Activated CD4-positive, alpha-beta T cell treated with anti-CD3 and anti-CD28 coated beads, Interleukin-2, amount 50 U/mL, for 16 hours (primary cell): Measurements from ENCODE around the gene ADH4.
"Not testable (repeated sequence)": the region's sequence is repeated elsewhere in the genome, so short reads cannot be mapped to it uniquely, and the experiment has no call there.

Experiments
- DNase-seq: peaks from one replicate; pipeline ENCODE4 v3.0.0-alpha.2; 2020

The ADH4 gene

DNA sequence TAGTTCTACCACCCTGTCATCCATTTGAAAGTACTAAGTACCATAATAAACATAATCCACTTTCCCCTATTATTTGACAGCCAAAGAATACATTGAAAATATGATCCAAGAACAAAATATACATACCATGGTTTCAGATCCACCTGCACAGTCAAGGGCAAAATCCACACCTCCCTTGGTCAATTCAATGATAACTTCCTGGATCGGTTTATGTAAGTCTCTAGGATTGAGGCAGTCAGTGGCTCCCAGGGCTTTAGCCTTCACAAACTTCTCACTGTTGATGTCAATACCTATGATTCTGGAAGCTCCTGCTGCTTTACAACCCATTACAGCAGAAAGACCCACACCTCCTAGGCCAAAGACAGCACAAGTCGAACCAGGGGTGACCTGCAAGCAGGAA, 12.7 kb downstream of the ADH4 start:
- no peak for DNase-seq

DNA sequence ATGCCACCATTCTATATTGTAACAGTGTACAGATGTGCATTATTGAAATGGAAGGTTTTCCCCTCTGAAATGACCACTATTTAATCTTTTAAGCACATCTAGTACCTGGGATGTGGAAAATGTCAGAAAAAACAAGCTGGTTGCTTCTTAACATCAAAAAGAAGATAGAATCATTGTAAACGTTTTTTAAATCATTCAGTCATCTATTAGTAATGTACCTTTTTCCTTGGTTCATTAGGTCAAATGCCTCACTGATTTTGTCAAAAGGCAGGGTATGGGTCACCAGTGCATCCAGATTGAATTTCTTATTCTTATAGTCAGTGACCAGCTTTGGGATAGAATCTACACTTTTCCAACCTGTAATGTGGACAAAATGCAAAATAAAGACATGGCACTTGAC, 17.7 kb downstream of the ADH4 start:
- no peak for DNase-seq

DNA sequence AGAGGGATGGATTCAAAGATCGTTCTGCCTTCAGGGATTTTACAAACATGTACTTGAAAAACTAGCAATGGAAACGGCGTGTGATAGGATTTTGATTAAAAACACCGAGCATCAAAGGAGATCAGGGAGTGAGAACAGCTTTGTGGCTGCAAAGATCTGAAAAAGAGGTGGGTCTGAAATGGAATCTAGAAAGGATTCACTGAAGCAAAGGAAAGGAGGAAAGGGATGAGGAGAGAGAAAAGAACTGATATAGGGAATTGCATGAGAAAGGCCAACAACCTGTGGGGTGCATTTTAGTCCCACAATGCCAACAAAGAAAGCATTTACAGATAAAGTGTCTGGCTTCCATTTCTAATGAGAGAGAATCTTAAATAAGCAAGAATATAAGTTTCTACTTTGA, 23.1 kb downstream of the ADH4 start:
- no peak for DNase-seq

DNA sequence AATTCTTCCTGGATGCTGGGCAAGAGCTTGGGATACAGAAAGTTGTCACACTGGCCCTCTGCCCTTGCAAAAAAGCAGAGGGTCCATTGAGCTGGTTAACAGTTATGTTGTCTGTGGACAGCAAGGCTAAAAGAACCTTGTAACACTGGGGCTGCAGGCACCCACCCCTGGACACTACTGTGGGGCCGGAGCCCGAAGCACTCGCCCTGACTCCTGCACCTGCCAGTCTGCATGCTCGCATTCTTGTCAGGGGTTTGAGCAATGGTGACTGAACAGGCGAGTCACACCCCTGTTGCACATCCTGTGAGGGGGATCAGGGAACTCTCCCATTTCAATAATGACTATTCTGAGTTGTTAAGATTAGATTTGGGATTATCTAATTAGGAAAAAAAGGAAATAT, 23.6 kb downstream of the ADH4 start:
- DNase-seq = no peak

DNA sequence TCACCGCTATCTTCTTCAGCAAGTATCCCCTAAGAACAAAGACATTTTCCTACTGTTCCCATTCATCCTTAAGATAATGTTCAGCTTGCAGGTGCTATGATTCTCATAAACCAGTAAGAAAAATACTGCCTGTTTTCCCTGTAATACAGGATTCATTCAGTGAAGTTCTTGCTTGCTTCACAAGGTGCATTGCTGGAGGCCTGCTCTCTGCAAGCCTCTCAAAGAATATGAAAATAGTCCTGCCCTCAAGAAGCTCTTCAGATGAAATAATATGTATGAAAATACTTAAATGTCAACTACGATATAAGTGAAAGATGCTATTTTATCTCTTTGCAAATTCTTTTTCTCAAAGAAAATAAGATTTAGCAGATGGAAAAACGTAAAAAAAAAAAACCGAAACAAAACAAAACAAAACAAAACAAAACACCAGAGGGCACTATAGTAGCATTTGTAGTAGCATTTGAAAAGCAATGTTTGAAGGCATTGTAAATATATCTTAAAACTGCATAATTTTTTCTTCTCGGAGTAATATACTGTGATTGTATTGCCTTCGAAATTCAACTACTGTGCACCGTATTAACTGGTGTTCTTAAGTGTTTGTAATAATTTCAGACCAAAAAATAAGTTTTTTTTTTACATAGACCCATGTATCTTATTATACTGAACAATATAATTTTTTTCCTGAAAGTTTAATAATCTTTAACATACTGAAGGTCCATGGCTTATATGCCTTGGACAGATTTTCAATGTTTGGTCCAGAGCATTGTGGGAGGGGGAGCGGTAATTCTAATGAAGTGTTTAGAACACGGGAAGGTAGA, 26.0 kb downstream of the ADH4 start:
- DNase-seq = no peak

DNA sequence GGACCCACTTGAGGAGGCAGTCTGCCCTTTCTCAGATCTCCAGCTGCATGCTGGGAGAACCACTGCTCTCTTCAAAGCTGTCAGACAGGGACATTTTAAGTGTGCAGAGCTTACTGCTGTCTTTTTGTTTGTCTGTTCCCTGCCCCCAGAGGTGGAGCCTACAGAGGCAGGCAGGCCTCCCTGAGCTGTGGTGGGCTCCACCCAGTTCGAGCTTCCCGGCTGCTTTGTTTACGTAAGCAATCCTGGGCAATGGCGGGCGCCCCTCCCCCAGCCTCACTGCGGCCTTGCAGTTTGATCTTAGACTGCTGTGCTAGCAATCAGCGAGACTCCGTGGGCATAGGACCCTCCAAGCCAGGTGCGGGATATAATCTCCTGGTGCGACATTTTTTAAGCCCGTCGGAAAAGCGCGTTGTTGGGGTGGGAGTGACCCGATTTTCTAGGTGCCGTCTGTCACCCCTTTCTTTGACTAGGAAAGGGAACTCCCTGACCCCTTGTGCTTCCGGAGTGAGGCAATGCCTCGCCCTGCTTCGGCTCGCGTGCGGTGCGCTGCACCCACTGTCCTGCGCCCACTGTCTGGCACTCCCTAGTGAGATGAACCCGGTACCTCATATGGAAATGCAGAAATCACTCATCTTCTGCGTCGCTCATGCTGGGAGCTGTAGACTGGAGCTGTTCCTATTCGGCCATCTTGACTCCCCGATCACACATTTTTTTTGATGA, 26.8 kb downstream of the ADH4 start:
- not testable (repeated sequence) for DNase-seq

DNA sequence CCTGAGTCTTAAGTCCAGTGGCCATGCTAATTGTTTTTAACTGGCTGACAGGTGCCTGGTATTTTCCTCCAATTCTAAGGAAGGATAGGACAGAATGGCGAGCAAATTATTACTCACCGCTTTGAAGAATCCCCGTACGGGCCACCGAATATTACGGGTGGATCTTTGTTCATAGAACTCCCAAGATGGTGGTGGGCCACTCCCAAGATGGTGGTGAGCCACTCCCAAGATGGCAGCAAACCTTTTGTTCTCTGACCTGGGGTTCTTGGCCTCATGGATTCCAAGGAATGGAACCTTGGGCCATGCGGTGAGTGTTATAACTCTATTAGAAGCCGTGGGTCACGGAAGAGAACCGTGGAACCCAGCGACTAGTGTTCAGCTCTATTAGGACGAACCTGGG, 34.8 kb downstream of the ADH4 start:
- DNase-seq = not testable (repeated sequence)

DNA sequence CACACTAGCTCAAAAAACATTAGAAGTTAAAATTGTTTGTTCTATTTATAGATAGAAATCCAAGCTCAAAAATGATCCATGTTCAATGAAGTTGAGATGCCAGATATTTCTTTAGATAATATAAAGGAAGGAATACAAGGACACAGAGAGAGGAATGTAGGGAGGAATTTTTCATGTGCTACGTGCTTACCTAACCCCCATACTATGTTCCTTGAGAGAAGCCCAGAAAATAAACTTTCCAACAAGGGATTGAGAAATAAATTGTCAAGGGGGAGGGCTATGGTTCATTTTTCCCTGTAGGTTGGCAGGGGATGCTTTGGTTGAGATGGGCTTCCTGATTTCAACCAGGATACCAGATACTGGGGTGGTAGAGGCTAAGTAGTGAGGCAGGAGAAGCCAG, 39.9 kb downstream of the ADH4 start:
- DNase-seq = no peak

DNA sequence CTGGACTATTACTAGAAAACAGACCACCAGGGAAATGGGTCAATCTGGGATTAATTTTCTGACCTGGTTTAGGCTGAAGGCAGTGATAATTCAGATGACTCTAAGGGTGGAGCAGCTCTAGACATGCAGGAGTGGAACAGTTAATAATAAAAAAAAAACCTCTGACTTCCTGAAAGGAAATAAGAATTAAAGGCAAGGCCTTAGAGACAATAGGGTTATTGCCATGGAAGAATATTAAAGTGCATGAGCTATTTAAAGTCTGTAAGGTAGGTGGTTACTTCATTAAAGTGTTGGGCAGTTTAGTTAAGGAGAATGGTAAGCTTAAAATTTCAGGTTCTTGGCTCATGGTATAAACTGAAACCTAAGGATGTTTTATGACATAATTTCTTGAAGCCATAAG, 40.9 kb downstream of the ADH4 start:
- no peak for DNase-seq

DNA sequence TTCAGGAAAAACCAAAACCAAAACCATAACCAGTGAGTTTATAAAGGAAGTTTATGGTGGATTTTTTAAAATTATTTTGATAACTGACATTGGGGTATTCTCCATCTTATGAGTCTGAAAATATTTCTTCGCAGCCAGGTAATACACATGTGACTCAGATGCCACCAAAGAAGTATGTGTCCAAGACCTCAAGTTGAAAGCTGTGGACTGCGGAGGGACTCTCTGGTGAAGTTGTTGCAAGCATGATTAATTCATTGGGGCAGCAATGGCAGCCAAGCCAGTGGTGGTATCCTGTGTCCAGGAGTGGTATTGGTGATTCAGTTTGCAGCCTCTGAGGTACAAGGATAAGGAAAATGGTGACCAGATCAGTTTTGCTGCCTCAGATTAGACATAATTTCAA, 41.5 kb downstream of the ADH4 start:
- DNase-seq = no peak

DNA sequence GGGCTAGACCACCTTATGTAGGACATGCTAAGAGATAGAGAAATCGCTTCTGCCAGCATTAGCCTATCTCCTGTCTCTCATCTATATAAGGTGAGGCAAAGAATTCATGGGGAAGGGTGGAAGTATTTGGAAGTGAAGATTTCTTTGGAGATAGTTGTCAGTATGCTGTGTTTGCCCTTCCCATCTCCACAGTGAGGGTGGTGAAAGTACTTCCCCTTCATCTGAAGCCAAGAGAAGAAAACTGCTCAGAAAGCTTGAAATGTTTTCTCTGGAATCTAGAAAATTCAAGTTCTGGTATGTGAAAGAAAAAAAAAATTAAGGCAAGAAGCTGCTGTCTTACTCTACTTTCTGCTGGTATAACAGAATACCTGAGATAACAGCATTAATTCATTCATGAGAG, 43.2 kb downstream of the ADH4 start:
- no peak for DNase-seq

DNA sequence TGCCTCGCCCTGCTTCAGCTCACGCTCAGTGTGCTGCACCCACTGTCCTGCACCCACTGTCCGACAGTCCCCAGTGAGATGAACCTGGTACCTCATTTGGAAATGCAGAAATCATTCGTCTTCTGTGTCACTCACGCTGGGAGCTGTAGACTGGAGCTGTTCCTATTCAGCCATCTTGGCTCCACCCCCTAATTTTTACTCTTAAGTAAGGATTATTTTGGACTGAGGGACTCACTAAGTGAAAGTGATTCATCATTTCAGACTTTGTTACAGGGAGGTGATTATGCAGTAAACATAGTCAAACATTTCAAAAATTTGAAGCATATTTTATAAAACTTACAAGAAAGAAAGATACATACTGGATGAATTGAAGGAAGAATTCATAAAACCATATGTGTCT, 44.3 kb downstream of the ADH4 start:
- DNase-seq = not testable (repeated sequence)

DNA sequence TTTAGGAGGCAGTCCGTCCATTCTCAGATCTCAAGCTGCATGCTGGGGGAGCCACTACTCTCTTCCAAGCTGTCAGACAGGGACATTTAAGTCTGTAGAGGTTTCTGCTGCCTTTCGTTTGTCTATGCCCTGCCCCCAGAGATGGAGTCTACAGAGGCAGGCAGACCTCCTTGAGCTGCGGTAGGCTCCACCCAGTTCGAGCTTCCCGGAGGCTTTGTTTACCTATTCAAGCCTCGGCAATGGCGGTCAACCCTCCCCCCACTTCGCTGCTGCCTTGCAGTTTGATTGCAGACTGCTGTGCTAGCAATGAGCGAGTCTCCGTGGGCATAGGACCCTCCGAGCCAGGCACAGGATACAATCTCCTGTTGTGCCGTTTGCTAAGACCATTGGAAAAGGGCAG, 44.8 kb downstream of the ADH4 start:
- no peak for DNase-seq

DNA sequence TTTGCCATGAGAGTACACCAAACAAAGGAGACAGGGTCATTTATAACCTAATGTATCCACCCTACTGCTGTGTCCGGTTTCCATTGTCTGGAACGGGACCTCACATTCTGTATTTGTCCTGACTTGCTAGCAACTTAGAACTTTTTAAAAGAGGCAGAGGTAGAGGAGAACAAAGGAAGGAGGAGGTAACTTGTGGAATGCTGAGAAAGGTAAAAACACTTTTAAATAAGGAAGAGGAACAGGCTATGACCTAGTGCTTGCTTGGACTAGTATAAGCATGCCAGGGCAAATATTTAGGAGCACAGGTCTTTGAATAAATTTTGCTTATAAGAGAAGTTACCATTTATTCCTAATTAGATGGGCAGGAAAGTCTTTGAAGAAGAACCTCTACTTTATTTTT, 52.3 kb downstream of the ADH4 start:
- not testable (repeated sequence) for DNase-seq

DNA sequence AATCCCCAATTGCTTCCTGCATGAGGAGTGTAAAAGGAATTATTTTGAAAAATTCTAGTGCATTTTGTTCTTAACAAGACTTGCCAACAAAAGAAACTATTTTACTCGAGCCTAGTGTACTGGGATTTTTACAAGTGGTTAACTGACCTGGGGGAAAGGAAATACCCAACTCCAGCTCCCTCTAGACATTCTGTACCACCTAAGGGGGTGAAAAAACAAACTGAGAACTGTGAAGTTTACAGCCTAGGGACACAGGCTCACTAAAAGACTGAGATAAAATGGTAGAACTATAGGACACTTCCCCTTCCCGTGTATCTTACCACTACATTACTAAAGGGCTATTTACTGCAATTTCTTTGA, 52.9 kb downstream of the ADH4 start:
- no peak for DNase-seq

DNA sequence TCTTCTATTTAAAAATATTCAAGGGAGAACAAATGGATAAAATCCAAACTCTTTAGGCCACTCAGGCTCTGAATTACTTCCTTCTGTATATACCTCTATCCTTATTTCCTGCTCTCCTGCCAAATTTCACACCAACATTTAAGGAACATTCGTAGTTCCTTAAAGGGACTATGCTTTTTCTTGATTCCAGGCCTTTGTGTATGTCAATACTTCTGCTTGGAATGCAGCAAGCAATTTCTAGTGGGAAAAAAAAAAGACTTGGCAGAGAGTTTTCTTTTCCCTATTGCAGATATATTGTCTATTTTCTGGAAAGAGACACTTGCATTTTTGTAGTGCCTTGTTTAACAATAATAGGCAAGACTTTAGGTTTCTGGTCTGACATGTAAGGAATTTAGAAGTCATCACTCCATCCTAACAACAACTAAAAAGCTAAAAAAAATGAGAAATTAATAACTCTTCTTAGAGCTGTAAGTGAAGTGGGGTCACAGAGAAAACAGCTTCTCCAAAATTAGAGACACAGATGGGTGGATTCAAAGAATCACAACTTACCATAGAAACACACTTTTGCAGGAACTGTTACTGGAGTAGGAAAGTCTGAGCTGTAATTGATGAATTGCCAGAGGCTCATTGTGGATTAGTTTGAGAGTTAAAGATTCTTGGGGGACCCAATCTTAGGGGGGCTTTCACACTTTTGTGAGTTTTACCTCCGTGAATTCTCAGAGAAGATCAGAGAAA, 53.4 kb downstream of the ADH4 start:
- no peak for DNase-seq

DNA sequence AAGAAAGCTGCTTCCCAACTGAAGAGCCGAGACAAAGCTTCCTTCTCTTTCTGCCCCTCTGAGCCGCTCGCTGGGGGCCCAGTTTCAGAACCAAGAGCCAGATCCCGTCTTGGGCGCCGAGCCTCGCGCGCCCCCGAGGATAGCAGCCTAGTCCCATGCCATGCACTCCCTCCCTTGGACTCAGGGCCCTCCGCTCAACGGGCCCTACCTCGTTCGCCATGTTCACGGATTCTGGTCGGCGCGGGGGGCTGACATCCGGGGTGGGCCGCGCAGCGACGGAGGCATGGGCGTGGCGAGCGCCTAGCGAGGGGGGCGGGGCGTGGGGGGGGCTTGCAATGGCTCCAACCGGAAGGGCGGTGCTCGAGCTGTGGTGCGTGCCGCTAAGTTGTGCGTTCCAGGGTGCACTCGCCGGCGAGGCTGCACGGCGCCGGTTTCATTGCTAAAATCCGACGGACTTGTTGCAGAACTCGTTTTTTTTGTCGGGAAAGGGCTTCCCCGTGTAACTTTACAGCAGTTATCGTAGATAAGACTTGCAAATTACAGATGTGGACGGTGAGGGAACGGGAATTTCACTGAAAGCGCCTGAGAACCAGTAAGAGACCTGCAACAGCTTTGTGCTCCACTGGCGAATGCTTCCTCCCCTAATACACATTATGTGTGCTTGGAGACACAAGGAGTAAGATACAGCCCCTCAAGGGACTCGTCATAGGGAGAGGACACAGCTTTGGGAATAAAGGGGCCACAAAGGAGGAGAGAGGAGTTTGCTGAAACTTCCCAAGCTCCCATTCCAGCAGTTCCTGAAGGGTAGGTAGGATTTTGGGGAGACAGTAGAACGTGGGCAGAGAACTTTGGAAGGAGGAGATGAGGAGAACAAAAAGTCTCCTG, 55.4 kb downstream of the ADH4 start, which contains the start of gene ADH5:
TSS of gene ADH5 (minus strand) at position 308 of the 885 bp plus-strand sequence. CDS start at position 220, 88 bp downstream.
- DNase-seq = peak; percentile 93

DNA sequence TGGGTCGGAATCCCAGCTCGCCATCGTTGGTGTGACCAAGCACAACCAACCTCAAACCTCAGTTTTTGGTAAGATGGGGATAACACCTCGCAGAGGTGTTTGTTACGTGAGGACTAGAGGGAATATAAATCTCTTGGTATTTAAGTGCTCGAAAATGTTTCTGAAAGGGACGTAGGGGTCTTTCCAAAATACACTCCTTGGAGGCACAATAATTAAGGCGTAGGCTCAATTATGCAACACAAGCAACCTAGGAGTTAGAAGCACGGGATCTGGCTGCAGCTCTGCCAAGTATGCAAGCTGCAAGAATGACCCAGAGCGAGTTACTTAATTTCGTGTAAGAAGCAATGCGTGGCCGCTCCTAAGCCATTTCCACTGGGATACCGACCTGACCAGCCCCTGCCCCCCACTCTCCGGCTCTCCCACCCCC, 56.1 kb downstream of the ADH4 start:
- peak; percentile 44 for DNase-seq

DNA sequence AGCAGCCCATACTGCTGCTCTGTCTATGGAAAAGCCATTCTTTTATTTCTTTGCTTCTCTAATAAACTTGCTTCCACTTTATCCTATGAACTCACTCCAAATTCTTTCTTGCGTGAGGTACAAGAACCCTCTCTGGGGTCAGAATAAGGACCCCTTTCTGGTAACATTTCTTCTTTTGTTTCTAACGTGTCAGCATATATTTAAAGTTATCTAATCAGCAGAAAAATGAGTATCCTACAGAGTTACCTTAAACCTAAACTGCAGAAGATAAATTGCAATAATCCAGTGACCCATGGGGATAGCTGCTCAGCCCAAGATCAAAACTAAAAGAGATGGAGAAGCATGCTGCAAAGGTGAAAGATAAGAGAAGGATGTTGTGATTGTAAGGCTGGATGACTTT, 59.5 kb downstream of the ADH4 start:
- DNase-seq = no peak

DNA sequence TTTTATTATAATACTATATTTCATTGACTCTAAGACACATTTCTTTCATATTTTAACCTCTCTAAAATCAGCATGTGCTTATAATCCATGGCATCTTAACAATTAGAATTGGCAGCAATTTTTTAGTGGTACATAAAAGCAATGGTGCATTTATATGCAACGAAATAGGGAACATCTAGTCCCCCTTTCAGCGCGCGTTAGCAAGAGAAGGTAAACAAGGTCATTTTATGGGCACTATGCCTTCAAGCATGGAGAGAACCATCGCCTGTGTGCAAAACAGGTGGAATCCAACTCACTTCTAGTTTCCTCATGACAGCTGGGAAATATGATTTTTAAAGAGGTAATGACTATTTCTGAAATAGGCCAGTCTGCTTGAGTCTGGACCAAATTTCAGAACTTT, 61.9 kb downstream of the ADH4 start:
- no peak for DNase-seq

DNA sequence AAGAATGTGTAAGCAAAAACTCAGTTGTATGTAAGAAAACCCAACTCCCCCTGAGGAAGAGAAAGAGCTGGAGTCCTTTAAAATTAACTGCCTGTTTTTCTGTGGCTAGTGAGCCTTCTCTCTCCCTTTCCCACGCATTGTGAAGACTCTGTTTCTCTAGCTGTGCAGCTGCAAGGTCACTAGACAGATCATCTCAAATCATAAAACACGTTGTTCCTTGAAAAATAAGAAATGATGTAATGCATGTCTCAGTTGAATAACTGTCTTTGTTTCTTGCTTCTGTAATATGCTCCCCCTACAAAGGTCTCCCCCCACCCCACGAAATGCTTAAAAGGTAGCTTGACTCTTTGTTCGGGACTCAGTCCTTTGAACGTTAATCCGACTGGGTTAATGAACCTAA, 63.2 kb downstream of the ADH4 start:
- not testable (repeated sequence) for DNase-seq

DNA sequence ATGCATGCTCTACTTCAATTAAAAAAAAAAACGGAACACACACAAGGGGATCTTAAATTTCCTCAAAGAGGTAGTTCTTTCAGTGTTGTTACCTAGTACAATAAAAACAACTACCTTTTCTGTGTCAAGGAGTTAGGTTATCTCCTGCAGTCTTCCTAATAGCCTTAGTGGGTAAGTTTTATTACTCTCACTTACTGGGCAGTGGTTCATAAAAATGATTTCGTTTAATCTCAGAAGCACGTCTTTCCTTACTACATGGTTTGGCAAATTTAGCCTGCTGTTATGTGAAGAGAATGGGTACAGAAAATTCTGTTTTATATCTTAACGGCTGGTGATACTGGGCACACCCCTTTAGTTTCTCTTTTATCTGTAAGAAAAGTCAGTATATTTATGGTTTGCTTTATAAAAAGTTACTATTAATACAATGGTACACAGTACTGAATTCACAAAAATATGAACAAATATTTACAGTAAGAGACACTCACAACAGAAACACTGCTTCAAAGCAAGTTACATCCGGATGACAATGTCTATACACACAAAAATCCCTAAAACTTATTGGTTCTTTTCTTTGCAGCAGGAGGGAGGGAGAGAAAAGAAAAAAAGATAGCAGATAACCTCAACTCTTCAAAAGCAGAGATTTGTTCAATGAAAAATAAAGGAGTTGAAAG, 64.3 kb downstream of the ADH4 start:
- no peak for DNase-seq
